Measurements from ENCODE around the gene CFAP299. TPM values are rescaled to one million over a fixed set of nuclear protein-coding genes. Genes with fewer than 3 reads are reported as not detected.

Gene CFAP299
- total RNA-seq, 1 donor from 2014 or later: not detected

- no peaks in the 10 kb centered on the region for H3K27me3 ChIP-seq (ENCODE audit: insufficient read depth, low read length)
- H3K9me3 Mint-ChIP-seq (ENCODE audit: unreplicated experiment): no peaks in the 10 kb centered on the region
- no peak overlapping the region for H3K4me3 Mint-ChIP-seq (ENCODE audit: unreplicated experiment)
- TF ChIP-seq CTCF (IDR thresholded peaks at IDR 0.05; ENCODE audit: insufficient read depth, low read depth, low read length): no peak
- no peak for TF ChIP-seq EZH2 (IDR thresholded peaks at IDR 0.05; ENCODE audit: insufficient read depth, low read length)
- H4K20me1 ChIP-seq (ENCODE audit: insufficient read depth, low read length): no peaks in the 10 kb centered on the region
- H3K4me2 ChIP-seq (ENCODE audit: low read length): no peak overlapping the region
- no peaks in the 10 kb centered on the region for H3K9me3 ChIP-seq (ENCODE audit: insufficient read depth, low read depth, low read length)
- no peak overlapping the region for H3K27ac Mint-ChIP-seq (ENCODE audit: unreplicated experiment)
- no peaks in the 10 kb centered on the region for H3K27me3 Mint-ChIP-seq (ENCODE audit: low read depth, unreplicated experiment)
- H3K27ac ChIP-seq (ENCODE audit: low read depth, low read length): no peak overlapping the region
- no peak overlapping the region for H2AFZ ChIP-seq (ENCODE audit: low read depth, low read length)
- H3K4me1 ChIP-seq (ENCODE audit: insufficient read depth, low read length): no peaks in the 10 kb centered on the region
- no peak overlapping the region for H3K9ac ChIP-seq (ENCODE audit: low read length)
- peak; percentile 19 for DNase-seq (ENCODE audit: low read depth)
- H3K36me3 Mint-ChIP-seq (ENCODE audit: low read depth, unreplicated experiment): no peaks in the 10 kb centered on the region
- no peaks in the 10 kb centered on the region for H3K36me3 ChIP-seq (ENCODE audit: insufficient read depth, low read length)
- H3K4me3 ChIP-seq (ENCODE audit: insufficient read depth, low read depth, low read length): no peak overlapping the region
- FAIRE-seq: no peak
- H3K4me1 Mint-ChIP-seq (ENCODE audit: low read depth, unreplicated experiment): peaks cover 2% of the 10 kb centered on the region
- H3K79me2 ChIP-seq (ENCODE audit: insufficient read depth, low read length): no peaks in the 10 kb centered on the region
Measured at GRCh38 chr4:80840396-80840795, 504.9 kb downstream of the CFAP299 start.

GRCh38 chr4:80841587-80842281 is 506.2 kb downstream of the CFAP299 start:
- DNase-seq (ENCODE audit: low read depth): no peak
- Mint-ChIP-seq H3K27ac (ENCODE audit: unreplicated experiment) (no peak overlapping the region), H3K9me3 (ENCODE audit: unreplicated experiment) (no peaks in the 10 kb centered on the region), H3K27me3 (ENCODE audit: low read depth, unreplicated experiment) (no peaks in the 10 kb centered on the region), H3K36me3 (ENCODE audit: low read depth, unreplicated experiment) (no peaks in the 10 kb centered on the region), H3K4me1 (ENCODE audit: low read depth, unreplicated experiment) (peaks cover 5% of the 10 kb centered on the region), H3K4me3 (ENCODE audit: unreplicated experiment) (no peak overlapping the region)
- Histone ChIP-seq H3K79me2 (ENCODE audit: insufficient read depth, low read length) (no peaks in the 10 kb centered on the region), H3K27ac (ENCODE audit: low read depth, low read length) (no peak overlapping the region), H4K20me1 (ENCODE audit: insufficient read depth, low read length) (no peaks in the 10 kb centered on the region), H3K4me3 (ENCODE audit: insufficient read depth, low read depth, low read length) (no peak overlapping the region), H3K36me3 (ENCODE audit: insufficient read depth, low read length) (no peaks in the 10 kb centered on the region), H2AFZ (ENCODE audit: low read depth, low read length) (no peak overlapping the region), H3K4me1 (ENCODE audit: insufficient read depth, low read length) (no peaks in the 10 kb centered on the region), H3K9me3 (ENCODE audit: insufficient read depth, low read depth, low read length) (no peaks in the 10 kb centered on the region), H3K4me2 (ENCODE audit: low read length) (no peak overlapping the region), H3K9ac (ENCODE audit: low read length) (no peak overlapping the region), H3K27me3 (ENCODE audit: insufficient read depth, low read length) (no peaks in the 10 kb centered on the region)
- TF ChIP-seq CTCF (IDR thresholded peaks at IDR 0.05; ENCODE audit: insufficient read depth, low read depth, low read length) (no peak), EZH2 (IDR thresholded peaks at IDR 0.05; ENCODE audit: insufficient read depth, low read length) (no peak)
- FAIRE-seq: no peak

- Histone ChIP-seq H3K9ac (ENCODE audit: low read length) (no peak overlapping the region), H3K79me2 (ENCODE audit: insufficient read depth, low read length) (no peaks in the 10 kb centered on the region), H3K4me2 (ENCODE audit: low read length) (no peak overlapping the region), H3K4me3 (ENCODE audit: insufficient read depth, low read depth, low read length) (no peak overlapping the region), H3K4me1 (ENCODE audit: insufficient read depth, low read length) (no peaks in the 10 kb centered on the region), H3K36me3 (ENCODE audit: insufficient read depth, low read length) (no peaks in the 10 kb centered on the region), H3K27ac (ENCODE audit: low read depth, low read length) (no peak overlapping the region), H3K27me3 (ENCODE audit: insufficient read depth, low read length) (no peaks in the 10 kb centered on the region), H2AFZ (ENCODE audit: low read depth, low read length) (no peak overlapping the region), H4K20me1 (ENCODE audit: insufficient read depth, low read length) (no peaks in the 10 kb centered on the region), H3K9me3 (ENCODE audit: insufficient read depth, low read depth, low read length) (no peaks in the 10 kb centered on the region)
- Mint-ChIP-seq H3K36me3 (ENCODE audit: low read depth, unreplicated experiment) (no peaks in the 10 kb centered on the region), H3K4me1 (ENCODE audit: low read depth, unreplicated experiment) (peaks cover 8% of the 10 kb centered on the region), H3K9me3 (ENCODE audit: unreplicated experiment) (no peaks in the 10 kb centered on the region), H3K4me3 (ENCODE audit: unreplicated experiment) (no peak overlapping the region), H3K27ac (ENCODE audit: unreplicated experiment) (no peak overlapping the region), H3K27me3 (ENCODE audit: low read depth, unreplicated experiment) (no peaks in the 10 kb centered on the region)
- DNase-seq (ENCODE audit: low read depth) (no peak), FAIRE-seq (no peak)
- TF ChIP-seq EZH2 (IDR thresholded peaks at IDR 0.05; ENCODE audit: insufficient read depth, low read length) (no peak), CTCF (IDR thresholded peaks at IDR 0.05; ENCODE audit: insufficient read depth, low read depth, low read length) (no peak)
Measured at GRCh38 chr4:80846210-80846609, 510.7 kb downstream of the CFAP299 start.
